HUES6 (cell line): ENCODE results near the gene PCDHA4.
"Not testable (repeated sequence)": the region's sequence is repeated elsewhere in the genome, so short reads cannot be mapped to it uniquely, and the experiment has no call there.

Experiments used
- H3K27ac ChIP-seq: 2 replicates; pipeline ENCODE4 v1.7.0; 2013; ENCODE audit warnings: low read depth, mild to moderate bottlenecking, low read length, inconsistent platforms
- H3K27me3 ChIP-seq: 2 replicates; pipeline ENCODE4 v1.6.1; 2013; ENCODE audit warnings: low read length; ENCODE audit not compliant: control insufficient read depth, insufficient read depth
- H3K36me3 ChIP-seq: 2 replicates; pipeline ENCODE4 v1.6.1; 2013; ENCODE audit warnings: low read length; ENCODE audit not compliant: control insufficient read depth, insufficient read depth
- H3K4me1 ChIP-seq: 2 replicates; pipeline ENCODE4 v1.6.1; 2013; ENCODE audit warnings: low read length; ENCODE audit not compliant: control insufficient read depth, insufficient read depth
- H3K4me3 ChIP-seq: 2 replicates; pipeline ENCODE4 v1.5.1; 2013; ENCODE audit warnings: low read depth, low read length
- H3K9ac ChIP-seq: one replicate; pipeline ENCODE4 v1.6.1; 2013; ENCODE audit warnings: mild to moderate bottlenecking, low read length
- H3K9me3 ChIP-seq: 2 replicates; pipeline ENCODE4 v1.6.1; 2013; ENCODE audit warnings: low read depth, low read length; ENCODE audit not compliant: control insufficient read depth, insufficient read depth

PCDHA4 gene

GRCh38 chr5:140796072-140796717 lies 10.7 kb upstream of the PCDHA4 start:
- not testable (repeated sequence) for H3K4me1 ChIP-seq, H3K9ac ChIP-seq, H3K27ac ChIP-seq, H3K36me3 ChIP-seq, H3K4me3 ChIP-seq, H3K27me3 ChIP-seq
- H3K9me3 ChIP-seq, result peaks cover 18% of the 10 kb centered on the region

- H3K36me3 ChIP-seq, result peaks cover 4% of the 10 kb centered on the region; the same call in 1 of the 2 replicates
- no peak overlapping the region for H3K4me3 ChIP-seq
- H3K9ac ChIP-seq, result no peak overlapping the region
- H3K9me3 ChIP-seq, result peaks cover 19% of the 10 kb centered on the region
- no peaks in the 10 kb centered on the region for H3K27me3 ChIP-seq
- no peaks in the 10 kb centered on the region for H3K4me1 ChIP-seq
- H3K27ac ChIP-seq, result no peak overlapping the region
These were observed 10.2 kb upstream of the PCDHA4 start for GRCh38 chr5:140796718-140797095.

DNA sequence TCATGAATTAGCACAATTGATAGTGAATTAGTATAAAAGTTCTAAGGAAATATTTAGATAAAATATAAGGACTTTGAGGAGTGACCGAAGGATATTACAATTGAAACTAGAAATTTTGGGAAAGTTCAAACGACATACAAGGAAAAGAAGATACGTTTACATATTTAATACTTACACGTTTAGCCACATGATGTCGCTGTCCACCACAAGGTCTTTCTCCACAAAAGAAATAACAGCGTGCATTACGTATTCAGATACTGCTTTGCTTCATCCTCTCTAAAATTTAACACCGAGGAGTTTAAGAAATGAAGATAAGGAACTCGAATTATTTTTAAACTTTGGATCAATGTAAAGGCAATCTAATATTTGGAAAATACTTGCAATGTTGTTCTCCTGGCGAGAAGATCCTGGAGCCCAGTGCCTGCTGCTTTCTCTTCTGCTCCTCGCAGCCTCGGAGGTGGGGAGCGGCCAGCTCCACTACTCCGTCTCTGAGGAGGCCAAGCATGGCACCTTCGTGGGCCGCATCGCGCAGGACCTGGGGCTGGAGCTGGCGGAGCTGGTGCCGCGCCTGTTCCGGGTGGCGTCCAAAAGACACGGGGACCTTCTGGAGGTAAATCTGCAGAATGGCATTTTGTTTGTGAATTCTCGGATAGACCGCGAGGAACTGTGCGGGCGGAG lies 5.9 kb upstream of the PCDHA4 start, which contains the start of gene PCDHA3:
PCDHA3 (plus strand) TSS at position 242 of the 678 bp plus-strand sequence.
- H3K9ac ChIP-seq, result no peak within 1 kb of the TSS
- H3K9me3 ChIP-seq, result peaks cover 27% of the 10 kb centered on the region
- no peaks in the 10 kb centered on the region for H3K27me3 ChIP-seq
- peak within 1 kb of the TSS; percentile 27; the same call in 1 of the 2 replicates for H3K4me3 ChIP-seq
- peaks cover 6% of the 10 kb centered on the region; the same call in 1 of the 2 replicates for H3K36me3 ChIP-seq
- no peak within 1 kb of the TSS for H3K27ac ChIP-seq
- H3K4me1 ChIP-seq, result no peaks in the 10 kb centered on the region

DNA sequence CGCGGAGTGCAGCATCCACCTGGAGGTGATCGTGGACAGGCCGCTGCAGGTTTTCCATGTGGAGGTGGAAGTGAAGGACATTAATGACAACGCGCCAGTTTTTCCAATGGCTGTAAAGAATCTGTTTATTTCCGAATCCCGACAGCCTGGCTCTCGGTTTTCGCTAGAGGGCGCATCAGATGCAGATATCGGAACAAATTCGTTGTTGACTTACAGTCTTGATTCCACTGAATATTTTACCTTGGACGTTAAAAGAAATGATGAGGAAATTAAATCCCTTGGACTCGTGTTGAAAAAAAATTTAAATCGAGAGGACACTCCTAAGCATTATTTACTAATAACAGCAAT lies 5.4 kb upstream of the PCDHA4 start:
- H3K4me1 ChIP-seq, result no peaks in the 10 kb centered on the region
- no peak overlapping the region for H3K9ac ChIP-seq
- H3K9me3 ChIP-seq, result peaks cover 23% of the 10 kb centered on the region
- H3K4me3 ChIP-seq, result peak overlapping the region; percentile 27; the same call in 1 of the 2 replicates
- no peaks in the 10 kb centered on the region for H3K27me3 ChIP-seq
- H3K27ac ChIP-seq, result no peak overlapping the region
- peaks cover 6% of the 10 kb centered on the region; the same call in 1 of the 2 replicates for H3K36me3 ChIP-seq

GRCh38 chr5:140802381-140802780 lies 4.5 kb upstream of the PCDHA4 start:
- not testable (repeated sequence) for H3K4me3 ChIP-seq

DNA sequence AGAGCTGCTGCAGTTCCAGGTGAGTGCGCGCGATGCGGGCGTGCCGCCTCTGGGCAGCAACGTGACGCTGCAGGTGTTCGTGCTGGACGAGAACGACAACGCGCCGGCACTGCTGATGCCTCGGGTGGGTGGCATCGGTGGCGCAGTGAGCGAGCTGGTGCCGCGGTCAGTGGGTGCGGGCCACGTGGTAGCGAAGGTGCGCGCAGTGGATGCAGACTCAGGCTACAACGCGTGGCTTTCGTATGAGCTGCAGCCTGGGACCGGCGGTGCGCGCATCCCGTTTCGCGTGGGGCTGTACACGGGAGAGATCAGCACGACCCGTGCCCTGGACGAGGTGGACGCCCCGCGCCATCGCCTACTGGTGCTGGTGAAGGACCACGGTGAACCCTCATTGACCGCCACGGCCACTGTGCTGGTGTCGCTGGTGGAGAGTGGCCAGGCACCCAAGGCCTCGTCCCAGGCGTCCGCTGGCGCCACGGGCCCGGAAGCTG lies 4.0 kb upstream of the PCDHA4 start:
- no peak overlapping the region for H3K9ac ChIP-seq
- H3K27ac ChIP-seq, result no peak overlapping the region
- H3K27me3 ChIP-seq, result no peaks in the 10 kb centered on the region
- no peaks in the 10 kb centered on the region for H3K4me1 ChIP-seq
- no peak overlapping the region for H3K4me3 ChIP-seq
- H3K9me3 ChIP-seq, result peaks cover 18% of the 10 kb centered on the region
- H3K36me3 ChIP-seq, result peaks cover 3% of the 10 kb centered on the region; the same call in 1 of the 2 replicates

More at GRCh38 chr5:140802381-140802780, 4.5 kb upstream of the PCDHA4 start:
- not testable (repeated sequence) for H3K27ac ChIP-seq, H3K27me3 ChIP-seq, H3K36me3 ChIP-seq, H3K4me1 ChIP-seq, H3K9ac ChIP-seq
- peaks cover 18% of the 10 kb centered on the region for H3K9me3 ChIP-seq

DNA sequence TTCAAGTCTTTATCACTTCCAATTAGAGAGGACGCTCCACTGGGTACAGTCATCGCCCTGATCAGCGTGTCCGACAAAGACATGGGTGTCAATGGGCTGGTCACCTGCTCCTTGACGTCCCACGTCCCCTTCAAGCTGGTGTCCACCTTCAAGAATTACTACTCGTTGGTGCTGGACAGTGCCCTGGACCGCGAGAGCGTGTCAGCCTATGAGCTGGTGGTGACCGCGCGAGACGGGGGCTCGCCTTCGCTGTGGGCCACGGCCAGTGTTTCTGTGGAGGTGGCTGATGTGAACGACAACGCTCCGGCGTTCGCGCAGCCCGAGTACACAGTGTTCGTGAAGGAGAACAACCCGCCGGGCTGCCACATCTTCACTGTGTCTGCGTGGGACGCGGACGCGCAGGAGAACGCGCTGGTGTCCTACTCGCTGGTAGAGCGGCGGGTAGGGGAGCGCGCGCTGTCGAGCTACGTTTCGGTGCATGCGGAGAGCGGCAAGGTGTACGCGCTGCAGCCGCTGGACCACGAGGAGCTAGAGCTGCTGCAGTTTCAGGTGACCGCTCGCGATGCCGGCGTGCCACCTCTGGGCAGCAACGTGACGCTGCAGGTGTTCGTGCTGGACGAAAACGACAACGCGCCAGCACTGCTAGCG lies 1.5 kb downstream of the PCDHA4 start:
- H3K4me1 ChIP-seq, H3K27ac ChIP-seq, H3K36me3 ChIP-seq, H3K9ac ChIP-seq, H3K27me3 ChIP-seq, H3K9me3 ChIP-seq, H3K4me3 ChIP-seq: not testable (repeated sequence)

GRCh38 chr5:140808889-140809291 lies 2.0 kb downstream of the PCDHA4 start:
- Histone ChIP-seq H3K27me3 (no peaks in the 10 kb centered on the region), H3K27ac (no peak overlapping the region), H3K36me3 (no peaks in the 10 kb centered on the region), H3K4me3 (no peak overlapping the region), H3K4me1 (no peaks in the 10 kb centered on the region), H3K9ac (no peak overlapping the region), H3K9me3 (0 out of 2 replicates have a peak, but pooled peaks cover 2% of the 10 kb centered on the region)

GRCh38 chr5:140821375-140822280 lies 14.8 kb downstream of the PCDHA4 start, which contains the start of gene PCDHA5:
Gene PCDHA5, plus strand, starts transcription at chr5:140821613.
- no peaks in the 10 kb centered on the region for H3K27me3 ChIP-seq
- peaks cover 5% of the 10 kb centered on the region; the same call in 1 of the 2 replicates for H3K9me3 ChIP-seq
- no peak within 1 kb of the TSS for H3K9ac ChIP-seq

GRCh38 chr5:140822281-140822629 lies 15.4 kb downstream of the PCDHA4 start:
- peaks cover 5% of the 10 kb centered on the region; the same call in 1 of the 2 replicates for H3K9me3 ChIP-seq
- H3K9ac ChIP-seq, result no peak overlapping the region
- no peaks in the 10 kb centered on the region for H3K4me1 ChIP-seq
- no peaks in the 10 kb centered on the region for H3K36me3 ChIP-seq
- no peak overlapping the region for H3K4me3 ChIP-seq
- H3K27me3 ChIP-seq, result no peaks in the 10 kb centered on the region
- H3K27ac ChIP-seq, result no peak overlapping the region

More at GRCh38 chr5:140821375-140822280, 14.8 kb downstream of the PCDHA4 start, which contains the start of gene PCDHA5:
- Histone ChIP-seq H3K36me3 (no peaks in the 10 kb centered on the region), H3K27ac (no peak within 1 kb of the TSS), H3K4me3 (peak within 1 kb of the TSS; percentile 38; the same call in 1 of the 2 replicates), H3K4me1 (no peaks in the 10 kb centered on the region)
